Activated CD4-positive, CD25-positive, alpha-beta regulatory T cell treated with anti-CD3 and anti-CD28 coated beads, Interleukin-2, amount 50 U/mL, for 72 hours (primary cell): Measurements from ENCODE around the gene FAM118B.
"Not testable (repeated sequence)": the region's sequence is repeated elsewhere in the genome, so short reads cannot be mapped to it uniquely, and the experiment has no call there.

ENCODE experiments used
- DNase-seq: peaks from one replicate; pipeline ENCODE4 v3.0.0; 2021

FAM118B gene

DNA sequence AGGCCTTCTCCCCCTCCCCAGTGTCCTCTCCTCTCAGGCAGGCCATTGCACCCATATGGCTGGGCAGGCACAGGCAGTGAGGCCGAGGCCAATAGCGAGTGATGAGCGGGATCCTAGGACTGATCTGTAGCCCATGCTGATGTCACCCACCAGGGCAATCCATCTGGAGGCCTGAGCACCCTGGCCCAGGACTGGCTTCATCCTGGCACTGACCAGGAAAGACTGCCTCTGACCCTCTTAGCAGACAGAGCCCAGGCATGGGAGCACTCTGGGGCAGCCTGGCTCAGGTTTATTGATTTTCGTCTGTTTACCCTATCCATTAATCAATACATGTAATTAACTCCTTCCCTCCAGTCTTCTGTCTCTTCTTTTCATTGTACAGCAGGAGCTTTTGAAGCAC lies 66.2 kb downstream of the FAM118B start:
- no peak for DNase-seq

DNA sequence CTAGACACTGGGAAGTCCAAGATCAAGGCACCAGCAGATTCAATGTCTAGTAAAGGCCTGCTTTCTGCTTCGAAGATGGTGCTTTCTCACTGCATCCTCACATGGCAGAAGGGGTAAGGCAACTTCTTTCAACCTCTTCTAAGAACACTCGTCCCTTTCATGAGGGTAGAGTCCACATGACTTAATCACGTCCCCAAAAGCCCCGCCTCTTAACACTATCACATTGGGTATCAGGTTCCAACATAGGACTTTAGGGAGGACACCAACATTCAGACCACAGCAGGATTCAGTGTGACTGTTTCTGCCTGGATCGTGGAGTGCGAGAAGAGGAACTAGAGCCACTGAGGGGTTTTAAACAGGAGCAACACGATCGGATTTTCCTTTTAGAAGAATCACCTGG lies 67.6 kb downstream of the FAM118B start:
- no peak for DNase-seq

DNA sequence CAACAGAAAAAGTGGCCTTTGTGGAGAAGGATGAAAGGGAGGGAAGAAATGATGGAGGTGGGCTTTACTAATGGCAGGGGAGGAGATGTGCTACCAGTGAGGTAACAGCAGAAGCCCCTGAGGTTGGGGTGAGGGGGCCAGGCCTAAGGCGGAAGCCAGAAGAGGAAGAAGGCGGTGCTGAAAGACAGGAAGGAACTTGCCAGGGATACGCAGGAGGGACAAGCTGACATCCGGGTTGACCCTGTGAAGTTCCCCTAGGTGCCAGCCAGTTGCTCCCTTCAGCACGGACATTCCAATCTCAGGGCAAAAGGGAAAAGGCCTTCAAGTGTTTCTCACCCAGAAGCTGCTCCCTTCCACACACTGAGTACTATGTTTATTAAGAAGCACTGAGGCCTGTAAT lies 69.0 kb downstream of the FAM118B start:
- no peak for DNase-seq

DNA sequence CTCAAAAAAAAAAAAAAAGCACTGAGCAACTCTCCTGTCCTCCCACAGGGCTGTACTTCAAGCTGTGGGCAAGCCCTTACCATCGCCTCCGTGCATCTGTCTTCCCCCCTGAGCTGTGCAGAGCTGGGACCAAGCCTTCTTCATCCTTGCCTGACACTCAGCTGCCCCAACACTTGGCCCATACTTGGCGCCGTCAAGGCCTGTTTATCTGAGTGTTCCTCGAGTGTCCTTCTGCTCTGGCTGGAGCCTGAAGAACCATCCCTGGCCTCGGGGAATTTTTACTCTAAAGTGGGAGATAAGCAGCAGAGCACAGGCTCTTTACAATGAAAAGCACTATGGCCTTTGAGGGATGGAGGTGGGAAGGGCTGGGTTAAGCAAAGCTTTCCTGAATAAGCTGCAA lies 69.7 kb downstream of the FAM118B start:
- no peak for DNase-seq

DNA sequence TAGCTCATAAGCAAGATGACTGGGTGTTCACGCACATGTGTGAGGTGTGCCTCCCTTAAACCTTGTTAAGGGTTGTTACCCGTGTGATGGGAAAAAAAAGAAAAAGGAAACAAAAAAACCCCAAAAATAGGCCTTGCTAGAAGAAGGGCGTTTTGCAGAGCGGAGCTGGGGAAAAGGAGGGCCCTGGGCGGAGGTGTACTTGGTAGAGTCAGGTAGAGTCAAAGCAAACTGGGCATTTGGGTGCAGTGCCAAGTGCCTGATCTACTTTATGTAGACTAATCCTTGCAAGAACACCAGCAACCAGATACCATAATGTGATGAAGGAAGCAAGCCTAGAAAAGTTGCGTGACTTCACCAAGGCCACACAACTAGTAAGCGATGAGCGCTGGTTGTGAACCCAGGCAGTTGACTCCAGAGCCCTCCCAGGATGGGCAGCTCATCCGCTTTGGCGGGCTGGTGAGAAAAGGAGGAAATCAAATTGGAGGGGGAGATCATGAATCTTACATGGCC lies 70.1 kb downstream of the FAM118B start:
- no peak for DNase-seq

DNA sequence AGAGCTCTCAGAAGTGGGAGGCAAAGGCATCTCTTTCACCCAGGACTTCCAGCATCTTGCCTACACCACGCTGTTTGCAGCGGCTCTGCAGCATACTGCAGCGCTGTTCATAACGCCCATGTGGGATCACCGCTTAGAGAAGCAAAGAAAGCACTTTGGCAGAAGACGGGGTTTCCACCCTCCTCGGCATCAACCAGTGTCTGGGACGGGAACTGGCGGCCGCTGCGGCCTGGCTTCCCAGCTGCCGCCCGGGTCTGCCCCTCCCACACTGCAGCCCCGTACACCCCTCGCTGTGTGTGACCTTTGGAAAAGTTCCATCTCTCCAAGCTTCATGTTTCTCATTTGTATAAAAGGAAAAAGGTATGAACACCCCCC lies 70.8 kb downstream of the FAM118B start:
- peak; percentile 42 for DNase-seq

DNA sequence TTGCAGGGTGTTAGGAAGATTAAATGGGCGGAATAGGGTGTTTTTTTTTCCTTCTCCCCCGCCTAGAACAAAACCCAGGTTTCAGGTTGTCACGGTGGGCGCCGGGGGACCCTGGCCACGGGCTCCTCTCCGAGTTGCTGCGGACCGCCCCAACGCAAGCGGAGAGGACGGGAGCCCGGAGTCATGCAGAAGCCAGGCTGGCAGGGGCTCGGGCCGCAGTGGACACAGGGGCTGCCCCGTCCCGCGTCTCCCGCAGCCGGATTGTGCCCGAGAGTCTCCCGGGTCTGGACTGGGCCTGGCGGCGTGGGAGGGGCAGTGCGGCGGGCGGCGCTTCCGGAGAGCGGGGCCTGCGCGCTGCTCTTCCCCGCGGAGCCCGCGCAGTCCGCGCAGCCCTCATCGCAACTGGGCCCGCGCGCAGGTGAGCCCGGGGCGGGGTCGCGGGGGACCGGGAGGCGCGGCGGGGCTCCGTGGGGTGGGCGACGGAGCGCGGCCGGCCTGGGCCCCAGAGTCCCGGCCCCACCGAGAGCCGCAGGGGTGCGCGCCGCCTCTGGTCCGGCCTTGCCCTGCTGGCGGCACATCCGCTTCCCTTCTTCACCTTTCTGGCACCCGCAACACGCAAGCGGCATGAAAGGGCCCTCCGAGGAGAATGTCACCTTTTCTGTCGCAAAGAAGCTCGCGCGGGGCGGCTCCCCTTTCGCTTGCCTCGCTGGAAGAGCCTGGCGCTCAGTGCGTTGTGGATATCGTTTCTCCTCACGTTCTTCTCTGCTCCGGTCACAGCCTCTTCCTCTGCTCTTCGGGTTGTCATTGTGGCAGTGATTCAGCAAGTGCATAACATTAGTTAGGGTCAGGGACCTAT lies 71.4 kb downstream of the FAM118B start, which contains the start of gene TIRAP:
Gene TIRAP (plus strand): TSS at position 358 of the 856 bp plus-strand sequence. CDS start 7,802 bp downstream, outside the sequence.
- peak; percentile 75 for DNase-seq

DNA sequence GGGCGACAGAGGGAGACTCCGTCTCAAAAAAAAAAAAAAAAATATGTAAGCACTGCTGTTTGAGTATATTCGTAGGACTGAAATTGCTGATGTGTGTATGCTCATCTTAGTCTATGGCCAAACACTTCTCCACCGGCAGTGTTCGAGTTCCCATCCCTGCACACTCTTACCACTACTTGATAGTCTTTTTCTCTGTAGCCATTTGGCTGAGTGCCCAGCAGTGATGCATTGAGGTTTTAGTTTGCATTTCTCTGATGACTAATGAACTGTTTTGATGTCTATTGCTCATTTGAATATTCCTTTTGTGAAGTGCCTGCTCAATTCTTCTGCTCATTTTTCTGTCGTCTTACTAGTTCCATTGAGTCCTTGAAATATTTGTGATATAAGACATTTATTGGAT lies 73.2 kb downstream of the FAM118B start:
- DNase-seq = peak; percentile 74

DNA sequence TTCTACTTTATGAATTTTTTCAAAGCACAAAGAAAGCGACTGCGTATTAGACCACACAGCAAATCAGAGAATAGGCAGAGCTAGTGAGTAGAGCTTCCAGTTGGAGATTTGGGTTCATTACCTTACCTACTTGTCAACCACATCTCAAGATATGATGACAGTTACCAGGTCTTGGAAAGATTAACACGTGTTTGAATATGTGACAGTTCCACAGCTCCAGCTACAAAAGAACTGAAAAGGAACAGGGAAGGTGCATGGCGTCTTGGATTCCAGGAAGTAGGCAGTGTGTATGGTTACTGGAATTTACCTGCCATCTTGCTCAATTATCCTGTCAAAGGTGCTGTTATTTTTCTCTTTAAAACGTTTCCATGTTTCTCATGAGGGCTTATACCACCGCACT lies 76.7 kb downstream of the FAM118B start:
- DNase-seq = no peak

DNA sequence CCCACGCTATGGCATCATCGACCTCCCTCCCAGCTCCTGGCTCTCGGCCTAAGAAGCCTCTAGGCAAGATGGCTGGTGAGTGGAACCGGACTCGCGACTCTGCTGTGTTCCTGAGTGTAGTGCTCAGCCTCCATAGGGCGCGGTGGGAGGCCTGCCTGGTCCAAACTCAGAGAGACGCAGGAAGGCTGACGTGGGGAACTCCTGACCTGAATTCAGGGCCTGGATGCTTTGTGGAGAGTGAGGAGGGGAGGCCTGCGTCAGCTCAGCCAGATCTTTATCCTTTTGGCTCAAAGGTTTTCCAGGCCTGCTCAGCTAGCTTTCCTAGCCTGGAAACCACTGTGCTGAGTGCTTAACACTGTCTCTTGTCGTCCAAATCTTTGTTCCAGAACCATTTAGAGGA lies 79.3 kb downstream of the FAM118B start:
- DNase-seq = no peak

DNA sequence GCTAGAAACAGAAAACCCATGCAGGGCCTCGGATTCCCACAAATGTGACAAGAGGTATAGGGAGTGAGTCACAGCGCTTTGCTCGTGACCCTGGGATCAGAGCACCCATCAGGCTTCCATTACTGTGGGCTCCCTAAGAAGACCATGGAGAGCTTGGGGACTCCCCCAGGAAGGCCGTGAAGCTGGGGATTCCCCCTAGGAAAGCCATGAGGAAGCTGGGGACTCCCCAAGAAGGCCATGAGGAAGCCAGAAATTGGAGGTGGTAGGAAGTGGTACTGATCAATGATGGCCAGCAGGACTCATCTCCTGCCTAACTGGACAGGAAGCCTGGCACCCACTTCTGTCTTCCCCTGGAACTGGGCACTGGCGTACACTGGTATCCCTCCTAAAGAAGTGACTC lies 82.1 kb downstream of the FAM118B start:
- DNase-seq = no peak

DNA sequence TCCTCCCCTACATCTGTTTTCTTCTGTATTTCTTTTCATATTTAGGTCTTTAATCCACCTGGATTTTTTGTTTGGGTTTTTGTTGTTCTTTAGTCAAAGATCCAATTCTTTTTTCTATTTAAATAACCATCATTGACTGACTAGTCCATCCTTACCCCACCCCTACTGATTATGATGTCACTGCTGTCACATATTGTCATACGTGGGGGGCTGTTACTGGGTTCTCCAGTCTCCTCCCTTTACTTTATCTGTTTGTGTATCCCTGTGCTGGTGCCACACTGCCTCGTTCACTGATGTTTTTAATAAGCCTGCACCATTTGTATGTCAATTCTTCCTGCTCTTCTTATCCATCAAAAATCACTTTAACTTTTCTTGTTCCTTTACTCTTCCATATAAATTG lies 85.4 kb downstream of the FAM118B start:
- no peak for DNase-seq

DNA sequence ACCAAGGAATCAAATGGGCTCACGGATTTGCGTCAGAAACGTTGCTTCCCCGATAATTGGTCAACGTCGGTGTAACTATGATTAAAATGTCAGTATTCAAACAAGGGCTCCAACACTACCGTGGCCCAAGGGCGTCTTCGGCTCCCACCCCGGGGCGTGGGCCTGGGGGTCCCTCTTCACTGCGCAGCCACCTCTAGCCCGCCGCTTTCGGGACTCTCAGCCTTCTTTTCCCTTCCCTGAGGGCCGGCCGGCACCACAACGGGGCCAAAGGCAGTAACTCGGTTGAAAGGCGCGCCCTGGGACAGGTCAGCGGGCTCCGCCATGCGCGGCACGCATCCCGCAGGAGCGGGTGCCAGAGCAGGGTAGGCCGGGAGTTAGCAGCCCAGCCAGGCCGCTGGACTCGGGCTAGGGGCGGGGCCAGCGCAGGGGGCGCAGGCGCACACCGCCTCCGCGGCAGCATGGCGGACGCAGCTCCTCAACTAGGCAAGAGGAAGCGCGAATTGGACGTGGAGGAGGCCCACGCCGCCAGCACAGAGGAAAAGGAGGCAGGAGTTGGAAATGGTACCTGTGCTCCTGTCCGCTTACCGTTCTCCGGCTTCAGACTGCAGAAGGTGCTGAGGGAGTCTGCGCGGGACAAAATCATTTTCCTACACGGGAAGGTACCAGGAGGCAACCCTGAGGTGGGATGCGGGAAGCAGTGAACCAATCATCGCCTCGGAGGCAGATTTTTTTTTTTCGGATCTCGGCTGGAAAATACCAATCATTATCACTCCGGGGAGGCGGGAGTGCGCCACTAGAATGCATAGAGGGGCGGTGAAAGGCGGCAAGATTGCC lies 92.3 kb downstream of the FAM118B start, which contains the start of gene DCPS:
Gene DCPS (plus strand): TSS at position 438 of the 834 bp plus-strand sequence. CDS start 21 bp downstream, at position 459.
- DNase-seq = peak; percentile 90

DNA sequence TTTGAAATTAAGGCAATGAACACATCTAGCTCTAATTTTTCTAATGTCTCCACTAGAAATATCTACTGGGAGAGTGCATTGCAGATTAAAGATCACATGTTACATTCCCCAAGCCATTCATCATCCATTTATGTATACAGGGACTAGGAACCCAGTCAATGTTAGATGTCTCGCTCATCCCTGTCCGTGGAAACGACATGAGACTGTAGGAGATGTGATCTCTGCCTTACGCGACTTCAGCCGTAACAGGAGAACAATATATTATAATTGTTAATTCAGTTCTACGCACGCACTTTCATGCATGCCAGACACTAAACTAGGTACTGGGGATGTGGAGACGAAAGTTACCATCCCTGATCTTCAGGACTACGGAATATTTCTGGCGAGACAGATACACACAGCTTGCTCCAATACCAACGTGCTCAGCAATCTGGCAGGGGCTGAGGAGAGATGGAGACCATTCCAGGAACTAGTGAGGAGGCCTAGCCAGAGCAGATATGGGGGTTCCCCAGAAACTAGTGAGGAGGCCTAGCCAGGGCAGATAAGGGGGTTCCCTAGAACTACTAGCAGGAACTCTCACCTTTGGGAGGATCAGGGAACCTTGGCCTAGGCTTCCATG lies 93.0 kb downstream of the FAM118B start:
- DNase-seq = no peak

DNA sequence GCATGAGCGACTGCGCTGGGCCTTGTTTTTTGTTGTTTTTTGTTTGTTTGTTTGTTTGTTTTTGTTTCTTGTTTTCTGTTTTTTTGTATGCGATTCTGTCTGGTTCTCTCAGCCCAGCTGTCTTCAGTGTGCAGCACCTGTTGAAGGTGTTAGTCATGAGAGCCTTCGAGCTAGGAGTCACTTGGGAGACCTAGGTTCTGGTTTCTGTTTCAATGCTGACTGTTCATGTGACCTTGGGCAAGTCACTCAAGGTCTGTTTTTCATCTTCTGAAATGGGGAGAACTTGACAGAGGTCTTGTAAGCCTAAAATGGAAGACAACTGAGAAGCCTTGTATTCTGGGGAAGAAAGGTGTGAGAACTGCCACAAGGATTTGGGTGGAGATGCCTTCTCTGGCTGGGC lies 94.1 kb downstream of the FAM118B start:
- DNase-seq = no peak

DNA sequence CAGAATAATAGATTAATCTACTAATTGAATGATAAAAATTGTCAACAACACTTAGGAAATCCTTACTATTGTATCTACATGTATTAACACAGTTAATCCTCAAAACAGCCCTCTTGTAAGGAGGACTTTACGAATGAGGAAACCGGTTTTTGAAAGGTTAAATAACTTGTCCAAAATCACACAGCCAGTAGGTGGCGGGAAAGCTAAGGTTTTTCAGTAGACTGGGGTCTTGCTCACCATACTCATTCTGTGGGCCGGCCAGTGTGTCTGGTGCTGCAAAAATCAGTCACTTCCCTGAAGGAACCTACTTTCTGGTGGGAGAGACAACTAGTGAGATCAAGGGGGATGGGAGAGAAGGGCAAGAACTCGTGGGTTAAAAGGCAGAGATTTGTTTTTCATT lies 96.1 kb downstream of the FAM118B start:
- DNase-seq = no peak

DNA sequence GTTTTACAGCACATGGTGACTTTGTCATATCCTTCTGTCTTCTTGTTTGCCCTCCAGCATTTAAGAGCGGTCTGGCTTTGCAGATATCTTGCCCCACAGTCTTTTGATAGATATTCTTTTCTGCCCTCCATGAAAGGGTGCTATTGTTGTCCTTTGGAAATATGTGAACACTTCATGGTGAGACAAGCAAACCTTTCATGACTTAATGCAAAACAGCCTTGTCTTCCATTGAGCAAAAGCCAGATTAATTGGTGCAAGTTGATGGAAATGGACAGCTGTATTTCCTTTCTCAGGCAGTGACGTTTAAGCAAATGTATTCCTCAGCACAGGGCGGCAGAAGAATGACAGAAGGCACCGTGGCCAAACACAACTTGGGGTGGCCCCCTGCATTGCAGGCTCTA lies 96.7 kb downstream of the FAM118B start:
- no peak for DNase-seq

DNA sequence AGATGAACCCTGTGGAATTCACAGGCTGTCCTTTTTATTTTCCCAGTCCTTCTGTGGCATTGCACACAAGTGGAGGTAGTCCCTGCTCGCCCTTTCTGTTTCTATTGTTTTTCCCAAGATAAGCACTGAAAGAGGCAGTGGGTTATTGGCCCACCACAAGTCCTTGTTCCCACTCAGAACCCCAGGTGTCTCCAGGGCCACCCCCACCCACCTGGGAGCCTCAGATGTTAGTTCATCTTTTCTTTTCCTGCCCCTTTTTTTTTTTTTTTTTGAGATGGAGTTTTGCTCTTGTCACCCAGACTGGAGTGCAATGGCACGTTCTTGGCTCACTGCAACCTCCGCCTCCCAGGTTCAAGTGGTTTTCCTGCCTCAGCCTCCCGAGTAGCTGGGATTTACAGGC lies 97.2 kb downstream of the FAM118B start:
- DNase-seq = not testable (repeated sequence)

DNA sequence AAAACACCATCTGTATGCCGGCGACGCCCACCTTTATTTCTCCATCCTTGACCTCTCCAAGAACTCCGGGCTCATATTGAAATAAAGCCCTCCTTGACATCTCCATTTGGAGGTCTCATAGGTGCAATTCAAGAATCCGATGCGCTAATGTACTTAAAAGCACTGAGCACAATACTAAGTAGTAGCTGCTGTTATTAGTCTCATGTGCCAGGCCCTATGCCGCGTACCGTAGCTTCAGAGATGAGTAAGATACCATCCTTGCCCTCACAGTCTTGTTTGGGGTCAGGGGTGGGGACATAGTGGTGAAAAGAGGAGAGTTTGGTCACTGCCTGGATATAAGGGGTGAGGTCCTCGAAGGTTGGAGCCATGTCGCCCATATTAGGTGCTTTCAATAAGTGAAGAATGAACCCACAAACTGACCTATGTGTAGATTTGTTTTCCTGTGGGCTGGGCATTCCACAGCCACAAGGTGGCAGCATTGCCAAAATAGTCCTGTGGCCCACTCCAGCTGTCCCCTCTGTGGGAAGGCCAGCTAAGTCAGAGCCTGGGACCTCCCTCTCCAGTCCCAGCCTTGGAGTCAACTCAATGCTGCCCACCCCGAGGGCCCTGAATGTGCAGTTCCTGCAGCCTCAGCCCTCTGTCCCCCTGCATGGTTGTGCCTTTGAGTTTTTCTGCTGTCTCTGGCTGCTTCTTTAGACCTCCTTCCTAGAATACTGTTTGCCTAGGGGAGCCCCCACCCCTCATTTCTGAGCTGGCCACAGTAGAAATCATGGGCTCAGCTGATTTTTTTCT lies 98.8 kb downstream of the FAM118B start:
- peak; percentile 50 for DNase-seq

DNA sequence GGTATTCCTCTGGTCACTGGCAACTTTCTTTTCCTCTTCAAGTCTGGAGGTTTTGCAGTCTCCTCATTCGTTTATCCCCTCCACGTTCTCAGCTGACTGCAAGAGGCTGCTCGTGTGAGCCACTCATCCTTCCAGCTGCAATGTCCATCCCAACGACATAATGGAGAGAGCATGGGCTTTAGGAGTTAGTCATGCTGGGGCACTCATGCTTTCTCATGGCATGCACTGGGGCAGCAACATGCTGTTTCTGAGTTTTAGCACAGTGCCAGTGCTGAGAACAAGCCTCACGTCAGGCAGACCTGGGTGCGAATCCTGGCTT lies 99.4 kb downstream of the FAM118B start:
- DNase-seq = no peak

DNA sequence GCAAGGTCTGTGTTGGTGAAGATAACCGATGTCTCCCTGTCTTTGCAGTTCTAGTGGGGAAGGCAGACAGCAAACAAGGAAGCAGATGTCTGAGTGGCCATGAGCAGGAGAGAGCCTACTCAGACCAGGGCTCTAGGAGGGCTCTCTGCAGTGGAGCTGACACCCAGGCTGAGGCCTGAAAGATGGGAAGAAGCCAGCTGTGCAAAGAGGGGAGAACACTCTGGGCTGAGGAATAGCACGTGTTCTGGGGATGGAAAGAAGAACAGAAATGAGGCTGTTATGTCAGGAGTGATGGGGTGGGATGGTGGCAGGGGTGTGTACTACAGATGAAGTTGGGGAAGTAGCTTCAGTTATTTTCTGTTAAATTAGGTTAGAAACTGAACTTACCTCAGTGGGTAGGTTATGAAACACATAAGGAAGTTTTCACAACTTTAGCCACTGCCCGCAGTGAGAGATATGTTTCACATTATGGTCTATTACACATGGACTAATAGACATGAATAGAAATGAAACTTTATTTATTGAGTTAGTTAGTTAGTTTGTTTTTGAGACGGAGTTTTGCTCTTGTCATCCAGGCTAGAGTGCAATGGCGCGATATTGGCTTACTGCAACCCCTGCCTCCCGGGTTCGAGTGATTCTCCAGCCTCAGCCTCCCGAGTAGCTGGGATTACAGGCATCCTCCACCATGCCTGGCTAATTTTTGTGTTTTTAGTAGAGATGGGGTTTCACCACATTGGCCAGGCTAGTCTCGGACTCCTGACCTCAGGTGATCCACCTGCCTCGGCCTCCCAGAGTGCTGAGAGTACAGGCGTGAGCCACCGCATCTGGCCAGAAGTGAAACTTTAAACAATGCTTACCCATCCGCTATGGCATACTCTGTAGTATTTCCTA lies 100.1 kb downstream of the FAM118B start:
- DNase-seq = no peak
